NCI-H2107 (cell line): Measurements from ENCODE around the gene TTYH2.
"Not testable (repeated sequence)": the region's sequence is repeated elsewhere in the genome, so short reads cannot be mapped to it uniquely, and the experiment has no call there.

Experiments used
- DNase-seq: peaks from one replicate; lab custom pipeline; 2025; lab: John Stamatoyannopoulos, UW

Gene TTYH2

DNA sequence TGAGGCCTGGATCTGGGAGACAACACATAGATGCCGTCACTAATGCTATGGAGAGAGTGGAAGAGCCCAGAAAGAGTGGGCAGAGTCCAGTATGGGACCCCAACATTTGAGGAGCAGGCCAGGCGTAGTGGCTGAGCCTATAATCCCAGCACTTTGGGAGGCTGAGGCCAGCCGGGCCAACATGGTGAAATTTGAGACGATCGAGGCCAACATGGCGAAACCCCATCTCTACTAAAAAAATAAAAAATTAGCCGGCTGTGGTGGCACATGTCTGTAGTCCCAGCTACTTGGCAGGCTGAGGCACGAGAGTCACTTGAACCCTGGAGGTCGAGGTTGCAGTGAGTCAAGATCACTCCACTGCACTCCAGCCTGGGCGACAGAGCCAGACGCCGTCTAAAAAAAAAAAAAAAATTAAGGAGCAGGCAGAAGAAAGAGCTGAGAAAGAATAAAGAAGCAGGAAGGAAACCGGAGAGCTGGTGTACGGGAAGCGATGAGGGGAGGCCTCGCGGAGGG is 54.7 kb downstream of the TTYH2 start:
- no peak for DNase-seq

DNA sequence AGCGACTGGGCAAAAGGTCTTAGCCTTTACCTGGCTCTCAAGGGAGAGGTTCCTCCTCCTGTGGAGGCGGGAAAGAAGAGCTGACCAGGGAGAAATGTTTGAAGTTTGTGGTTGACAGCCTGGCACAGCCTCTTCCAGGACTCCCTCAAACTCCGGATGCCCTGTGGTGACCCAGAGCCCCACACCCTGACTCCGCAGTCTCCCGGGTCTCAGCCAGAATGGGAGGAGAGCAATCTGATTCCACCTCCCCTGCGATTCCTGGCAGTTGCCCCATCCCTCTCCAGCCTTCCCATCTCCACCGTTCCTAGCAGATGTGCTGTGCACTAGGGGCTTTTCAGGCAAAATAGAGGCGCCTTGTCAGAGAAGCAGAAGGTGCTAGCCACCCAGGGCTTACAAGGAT is 55.2 kb downstream of the TTYH2 start:
- DNase-seq = no peak

DNA sequence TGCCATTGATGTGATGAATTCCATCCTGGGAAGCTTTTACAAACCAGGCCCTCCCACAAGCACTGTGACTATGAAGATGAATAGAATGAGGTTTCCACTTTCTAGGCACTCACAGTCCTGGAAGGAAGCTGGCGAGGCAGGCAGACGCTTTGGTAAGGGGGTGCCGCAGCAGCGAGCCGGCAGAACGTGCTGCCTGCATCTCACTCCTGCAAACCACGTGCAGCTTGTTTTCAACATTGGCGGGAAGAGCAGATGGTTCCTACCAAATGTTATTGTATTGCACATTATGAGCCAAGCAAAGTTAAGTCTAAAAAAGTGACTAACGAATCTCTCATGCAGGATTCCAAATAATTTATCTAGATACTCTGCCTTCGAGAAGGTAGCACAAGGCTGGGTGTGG is 57.0 kb downstream of the TTYH2 start:
- DNase-seq = no peak

DNA sequence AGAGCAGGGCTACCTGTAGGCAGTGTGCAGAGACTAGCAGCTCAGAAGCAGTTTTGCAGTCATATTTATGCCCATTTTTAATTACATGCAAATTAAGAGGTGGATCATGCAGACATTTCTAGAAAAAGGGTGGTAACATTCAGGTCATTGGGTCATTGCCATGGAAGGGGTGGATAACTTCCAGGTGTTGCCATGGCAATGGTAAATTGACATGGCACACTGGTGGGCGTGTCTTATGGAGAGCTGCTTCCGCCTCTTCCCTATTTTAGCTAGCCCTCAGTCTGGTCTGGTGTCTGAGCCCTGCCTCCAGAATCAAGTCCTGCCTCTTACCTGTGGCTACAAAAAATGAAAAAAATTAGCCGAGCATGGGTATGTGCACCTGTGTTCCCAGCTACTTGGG is 57.9 kb downstream of the TTYH2 start:
- no peak for DNase-seq

DNA sequence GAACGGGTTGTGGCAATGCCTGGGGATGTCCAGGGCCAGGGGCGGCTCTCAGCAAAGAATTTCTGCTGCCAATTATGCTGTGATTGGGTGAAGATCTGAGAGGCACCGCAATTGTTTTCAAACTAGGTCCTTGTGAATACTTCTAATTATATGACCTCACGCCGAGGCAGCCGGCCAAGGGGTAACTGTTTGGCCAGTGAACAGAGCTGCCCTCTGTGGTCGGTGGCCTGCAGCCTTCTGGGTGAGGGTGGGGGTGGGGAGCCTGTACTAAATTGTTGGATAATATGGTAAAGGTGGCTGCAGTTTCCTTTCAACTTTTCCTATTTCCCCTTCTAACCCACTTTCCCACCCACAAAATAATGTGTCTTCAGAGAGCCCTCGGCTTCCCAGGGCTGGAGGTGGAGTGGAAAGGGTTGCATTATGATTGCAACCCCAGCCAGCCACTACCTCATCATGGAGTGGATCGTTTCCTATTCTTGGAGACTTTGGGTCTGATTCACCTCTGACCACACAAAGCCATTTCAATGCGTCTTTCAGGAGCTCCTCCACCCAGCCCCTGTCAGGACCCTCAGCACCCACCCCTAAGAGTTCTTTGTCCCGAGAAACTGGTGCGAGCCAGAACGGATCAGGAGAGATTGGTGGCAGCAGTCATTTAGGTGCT is 58.7 kb downstream of the TTYH2 start:
- no peak for DNase-seq

DNA sequence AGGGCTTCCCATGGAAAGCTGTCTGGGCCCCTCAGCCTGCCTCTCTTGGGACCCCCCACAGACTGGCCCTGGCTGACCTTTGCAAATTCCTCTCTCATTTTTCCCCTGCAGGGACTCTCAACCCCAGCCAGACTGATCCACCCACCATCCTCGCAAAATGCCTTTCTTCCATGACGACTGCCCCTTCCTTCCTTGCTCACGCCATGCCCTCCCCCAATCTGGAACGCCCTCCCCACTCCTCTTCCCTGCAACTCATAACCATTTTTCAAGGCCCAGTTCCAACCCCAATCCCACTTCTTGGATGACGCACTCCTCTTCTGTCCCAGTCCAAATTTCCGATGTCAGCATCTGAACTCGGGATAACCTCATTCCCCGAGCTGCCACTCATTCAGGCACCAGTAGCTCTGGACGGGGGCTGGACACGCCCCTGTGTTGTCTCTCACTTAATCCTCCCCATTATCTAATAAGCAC is 59.4 kb downstream of the TTYH2 start:
- no peak for DNase-seq

DNA sequence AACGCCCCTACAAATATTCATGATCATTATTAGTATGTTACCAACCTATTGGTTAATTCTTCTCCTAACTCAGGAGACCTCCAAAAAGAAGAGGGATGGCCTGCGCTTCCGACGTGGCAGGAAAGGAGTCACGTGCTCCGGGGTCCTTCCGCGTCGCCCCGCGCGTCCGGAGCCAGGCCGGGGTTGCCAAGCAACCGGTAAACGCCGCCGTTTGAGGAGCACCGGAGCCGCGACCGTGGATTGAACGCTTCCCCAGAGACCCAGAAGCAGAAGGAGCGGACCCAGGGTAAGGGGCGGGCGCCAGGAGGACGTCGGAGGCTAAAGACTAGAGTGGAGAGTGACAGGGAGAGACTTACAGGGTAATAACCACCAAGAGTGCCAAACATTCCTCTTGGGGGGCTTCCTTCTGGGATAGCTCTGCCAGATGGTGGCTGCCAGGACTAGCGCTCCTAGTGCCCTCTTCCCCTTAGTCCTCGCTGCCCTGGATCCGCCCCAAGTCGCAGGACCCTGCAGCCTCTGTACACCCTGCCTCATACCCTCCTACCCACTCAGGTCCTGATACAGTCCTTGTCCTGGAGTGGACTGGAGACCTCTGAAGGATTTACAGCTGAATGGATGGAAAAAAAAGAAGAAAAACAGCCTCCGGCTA is 60.8 kb downstream of the TTYH2 start, which contains the start of gene DNAI2:
TSS of gene DNAI2 (plus strand) at position 175 of the 649 bp plus-strand sequence. CDS start 7,584 bp downstream, outside the sequence.
- DNase-seq = peak; percentile 31

DNA sequence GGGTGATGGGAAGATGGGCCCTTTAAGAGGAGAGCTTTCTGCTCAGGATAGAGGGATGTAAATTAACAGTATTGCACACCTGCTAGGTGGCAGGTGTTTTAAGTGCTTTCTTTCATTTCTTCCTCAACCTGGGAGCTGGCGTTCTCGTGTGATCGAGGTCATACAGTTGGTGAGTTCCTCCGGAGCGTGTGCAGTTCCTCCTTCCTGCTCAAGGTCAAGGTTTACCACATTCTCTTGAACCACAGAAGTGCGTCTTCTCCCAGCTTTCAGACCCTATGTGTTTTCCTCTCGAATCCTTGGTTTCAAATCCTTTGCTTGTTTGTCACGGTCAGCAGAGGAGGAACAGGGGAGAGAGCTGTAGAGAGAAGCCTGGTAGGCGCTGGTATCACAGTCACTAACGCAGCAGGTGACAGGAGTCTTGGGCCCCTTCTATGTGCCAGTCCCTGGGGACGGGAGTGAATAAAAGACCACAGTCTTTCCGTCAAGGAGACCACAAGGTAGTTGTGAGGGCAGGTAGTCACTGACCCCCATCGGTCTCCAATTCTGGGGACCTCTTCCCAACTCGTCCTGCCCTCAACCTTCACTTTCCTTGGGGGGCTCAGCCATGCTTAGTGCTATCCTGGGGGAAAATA is 61.5 kb downstream of the TTYH2 start:
- no peak for DNase-seq

DNA sequence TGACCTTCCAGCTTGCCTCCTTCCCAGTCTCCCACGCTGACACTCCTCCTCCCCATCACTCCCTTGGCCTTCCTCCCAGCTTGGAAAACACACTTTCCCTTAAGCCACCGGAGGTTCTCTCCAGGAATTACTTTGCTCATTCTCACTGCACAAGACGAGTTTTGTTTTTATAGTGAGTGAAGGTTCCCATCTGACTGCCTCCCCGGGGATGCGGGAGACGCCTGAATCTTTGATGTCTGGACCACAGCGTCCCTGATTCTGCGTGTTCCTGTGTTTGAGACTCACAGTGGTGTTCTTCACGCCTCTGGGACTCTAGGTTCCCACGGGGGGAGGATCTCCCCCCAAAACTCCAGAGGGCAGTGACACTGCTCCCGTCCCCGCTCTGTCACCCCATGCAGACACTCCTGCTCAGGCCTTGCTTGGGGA is 62.7 kb downstream of the TTYH2 start:
- no peak for DNase-seq

DNA sequence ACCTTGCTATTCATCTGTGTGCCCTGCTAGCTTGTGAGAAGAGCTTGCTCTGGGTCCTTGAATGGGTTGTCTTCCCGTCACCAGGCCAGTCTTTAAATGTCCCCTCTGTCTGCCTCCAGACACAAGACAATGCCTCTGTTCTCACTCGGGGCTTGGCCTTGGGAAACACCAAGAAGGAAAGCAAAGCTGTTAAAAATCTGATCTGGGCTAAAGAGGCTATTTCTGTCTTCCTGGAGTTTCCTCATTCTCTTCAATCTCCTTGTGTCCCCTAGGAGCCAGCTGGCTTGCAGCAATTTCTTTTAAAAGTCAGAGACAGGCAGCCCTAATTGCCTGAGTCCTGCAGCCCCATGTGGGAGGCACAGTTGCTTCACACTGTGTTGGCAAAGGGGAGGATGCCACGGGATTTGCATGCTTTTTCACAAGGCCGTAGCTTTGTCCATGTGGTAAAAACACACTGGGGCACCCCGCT is 63.2 kb downstream of the TTYH2 start:
- no peak for DNase-seq

DNA sequence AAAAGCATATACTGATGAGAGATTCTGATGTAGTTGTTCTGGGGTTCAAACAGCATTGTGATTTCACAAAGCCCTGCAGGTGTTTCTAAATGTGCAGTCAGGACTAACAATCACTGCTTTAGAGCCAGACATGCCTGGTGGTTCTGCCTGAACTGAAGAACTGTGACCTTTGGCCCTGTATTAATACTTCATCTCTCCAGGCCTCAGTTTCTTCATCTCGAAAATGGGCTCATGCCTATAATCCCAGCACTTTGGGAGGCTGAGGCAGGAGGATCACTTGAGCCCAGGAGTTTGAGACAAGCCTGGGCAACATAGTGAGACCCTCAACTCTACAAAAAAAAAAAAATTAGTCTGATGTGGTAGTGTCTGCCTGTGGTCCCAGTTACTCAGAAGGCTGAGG is 64.6 kb downstream of the TTYH2 start:
- DNase-seq = no peak

DNA sequence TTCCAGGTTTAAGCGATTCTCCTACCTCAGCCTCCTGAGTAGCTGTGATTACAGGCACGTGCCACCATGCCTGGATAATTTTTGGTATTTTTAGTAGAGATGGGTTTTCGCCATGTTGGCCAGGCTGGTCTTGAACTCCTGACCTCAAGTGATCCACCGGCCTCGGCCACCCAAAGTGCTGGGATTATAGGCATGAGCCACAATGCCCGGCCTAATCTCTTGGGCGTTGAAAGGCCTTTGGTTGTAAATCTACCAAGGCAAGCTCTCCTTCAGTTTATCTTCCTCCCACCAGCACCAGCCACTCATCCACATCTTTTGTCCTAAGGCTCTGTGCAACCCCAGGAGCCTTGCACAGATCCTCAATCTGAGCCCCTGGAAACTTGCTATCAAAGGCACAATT is 66.2 kb downstream of the TTYH2 start:
- not testable (repeated sequence) for DNase-seq

DNA sequence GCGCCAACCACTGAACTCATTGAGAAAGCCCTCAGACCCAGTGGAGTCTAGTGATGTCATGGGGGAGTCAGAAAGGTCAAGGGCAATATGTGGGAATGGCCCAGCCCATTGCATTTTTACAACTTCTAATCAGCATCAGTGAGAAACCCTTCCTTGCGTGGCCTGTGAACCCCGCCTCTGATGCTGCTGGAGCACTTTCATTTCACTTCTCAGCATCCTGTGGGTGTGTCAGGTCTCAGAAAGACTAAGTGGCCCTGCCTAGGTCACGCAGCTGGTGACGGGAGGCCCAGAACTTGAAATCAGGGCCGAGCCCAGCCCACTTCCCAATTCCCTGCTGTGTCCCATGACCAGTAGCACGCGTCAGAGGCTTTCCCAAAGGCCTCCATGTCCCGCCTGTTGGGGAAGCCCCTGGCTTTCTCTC is 66.7 kb downstream of the TTYH2 start:
- DNase-seq = no peak

DNA sequence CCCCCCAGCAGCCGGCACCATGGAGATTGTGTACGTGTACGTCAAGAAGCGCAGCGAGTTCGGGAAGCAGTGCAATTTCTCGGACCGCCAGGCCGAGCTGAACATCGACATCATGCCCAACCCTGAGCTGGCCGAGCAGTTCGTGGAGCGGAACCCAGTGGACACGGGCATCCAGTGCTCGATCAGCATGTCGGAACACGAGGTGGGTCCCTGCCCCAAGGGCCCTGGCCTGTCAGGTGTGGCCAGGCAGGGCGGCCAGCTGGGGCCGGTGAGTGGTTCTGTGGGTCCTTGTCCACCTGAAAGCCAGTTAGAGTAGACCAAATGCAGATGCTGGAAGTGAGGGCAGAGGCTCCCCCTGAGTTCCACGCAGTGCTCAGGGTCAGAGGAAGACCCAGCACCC is 68.4 kb downstream of the TTYH2 start:
- DNase-seq = no peak

DNA sequence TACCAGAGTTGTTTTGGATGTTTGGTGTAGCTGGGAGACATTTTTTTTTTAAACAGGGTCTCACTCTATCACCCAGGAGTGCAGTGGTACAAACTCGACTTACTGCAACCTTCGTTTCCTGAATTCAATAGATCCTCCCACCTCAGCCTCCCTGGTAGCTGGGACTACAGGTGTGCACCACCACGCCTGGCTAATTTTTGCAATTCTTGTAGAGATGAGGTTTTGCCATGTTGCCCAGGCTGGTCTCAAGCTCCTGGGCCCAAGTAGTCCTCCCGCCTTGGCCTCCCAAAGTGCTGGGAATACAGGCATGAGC is 68.9 kb downstream of the TTYH2 start:
- not testable (repeated sequence) for DNase-seq

DNA sequence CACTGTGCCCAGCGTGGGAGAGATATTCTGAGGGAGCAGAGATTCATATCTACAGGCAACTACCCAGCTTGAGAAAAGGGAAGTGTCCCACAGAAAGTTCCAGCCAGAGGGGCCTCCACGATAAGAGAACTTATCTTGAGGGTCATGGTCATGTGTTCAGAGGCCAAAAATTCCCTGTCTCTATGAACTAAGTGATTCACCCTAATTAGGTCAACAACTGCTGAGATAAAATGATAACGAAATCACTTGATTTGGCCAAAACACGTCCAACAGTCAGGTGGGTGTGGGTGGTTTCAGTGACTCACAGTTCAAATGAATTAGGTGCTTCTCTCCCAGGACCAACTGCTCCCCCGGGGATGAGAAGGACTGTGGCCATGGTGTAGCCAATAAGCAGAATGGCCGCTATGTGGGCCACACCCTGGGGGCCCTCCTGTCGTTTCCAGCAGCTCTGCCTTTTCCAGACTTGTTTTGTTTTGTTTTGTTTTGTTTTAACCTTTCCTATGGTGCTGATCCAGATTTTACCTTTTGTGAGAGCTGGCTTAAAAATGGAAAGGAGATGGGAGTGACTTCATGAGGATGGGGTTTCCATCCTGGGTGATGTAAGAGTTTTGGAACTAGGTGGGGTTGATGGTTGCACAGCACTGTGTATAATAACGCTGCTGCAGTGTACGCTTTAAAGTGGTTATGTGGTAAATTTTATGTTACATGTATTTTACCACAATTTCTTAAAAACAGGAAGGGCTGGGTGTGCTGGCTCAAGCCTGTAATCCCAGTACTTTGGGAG is 69.4 kb downstream of the TTYH2 start:
- DNase-seq = no peak

DNA sequence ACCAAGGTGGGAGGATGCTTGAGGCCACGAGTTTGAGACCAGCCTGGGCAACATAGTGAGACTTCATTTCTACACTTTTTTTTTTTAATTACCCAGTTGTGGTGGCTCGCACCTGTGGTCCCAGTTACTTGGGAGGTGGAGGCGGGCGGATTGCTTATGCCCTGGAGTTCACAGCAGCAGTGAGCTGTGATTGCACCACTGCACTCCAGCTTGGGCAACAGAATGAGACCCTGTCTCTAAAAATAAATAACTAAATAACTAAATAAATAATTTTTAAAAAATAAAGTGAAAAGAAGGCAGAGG is 70.0 kb downstream of the TTYH2 start:
- DNase-seq = no peak

DNA sequence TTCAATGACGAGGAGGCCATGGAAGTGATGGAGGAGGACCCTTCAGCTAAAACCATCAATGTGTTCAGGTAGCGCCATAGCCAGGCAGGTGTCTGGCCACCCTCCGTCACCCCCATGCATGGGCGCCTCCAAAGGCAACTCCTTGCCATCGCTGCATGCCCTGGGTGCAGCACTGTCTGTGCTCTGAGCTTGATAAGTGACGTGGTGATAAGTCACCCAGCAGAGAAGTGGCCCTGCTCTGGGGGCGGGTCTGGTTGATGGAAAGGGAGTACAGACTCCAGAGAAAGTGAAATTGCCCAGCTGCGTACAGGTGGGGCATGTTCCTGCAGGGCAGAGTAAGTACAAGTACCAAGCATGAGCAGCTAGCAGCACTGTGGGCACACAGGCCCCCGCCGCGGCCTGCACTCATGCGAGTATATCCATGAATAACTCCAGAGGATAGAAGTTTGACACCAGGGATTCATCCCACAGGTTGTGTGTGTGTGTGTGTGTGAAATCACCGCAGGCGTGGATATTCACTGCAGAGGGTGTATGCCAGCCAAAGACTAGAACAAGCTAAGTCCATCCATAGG is 73.7 kb downstream of the TTYH2 start:
- DNase-seq = no peak

DNA sequence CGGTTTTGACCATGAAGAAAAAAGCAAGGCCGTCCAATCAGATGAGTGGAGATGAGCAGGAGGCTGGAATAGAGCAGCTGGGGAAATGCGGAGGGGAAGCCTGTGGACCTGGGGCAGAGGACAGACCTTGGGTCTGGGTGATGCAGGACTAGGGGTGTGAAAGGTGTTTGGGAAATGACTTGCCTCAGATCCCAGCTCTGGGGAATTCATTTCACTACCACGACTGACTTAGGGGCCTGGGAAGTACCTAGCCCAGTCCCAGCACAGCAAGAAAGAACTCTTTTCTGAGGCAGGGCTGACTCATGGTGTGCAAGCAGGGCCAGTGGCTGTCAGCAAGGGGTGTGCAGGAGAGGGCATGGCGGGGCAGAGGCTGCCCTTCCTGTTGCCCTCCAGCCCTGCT is 75.4 kb downstream of the TTYH2 start:
- DNase-seq = no peak

DNA sequence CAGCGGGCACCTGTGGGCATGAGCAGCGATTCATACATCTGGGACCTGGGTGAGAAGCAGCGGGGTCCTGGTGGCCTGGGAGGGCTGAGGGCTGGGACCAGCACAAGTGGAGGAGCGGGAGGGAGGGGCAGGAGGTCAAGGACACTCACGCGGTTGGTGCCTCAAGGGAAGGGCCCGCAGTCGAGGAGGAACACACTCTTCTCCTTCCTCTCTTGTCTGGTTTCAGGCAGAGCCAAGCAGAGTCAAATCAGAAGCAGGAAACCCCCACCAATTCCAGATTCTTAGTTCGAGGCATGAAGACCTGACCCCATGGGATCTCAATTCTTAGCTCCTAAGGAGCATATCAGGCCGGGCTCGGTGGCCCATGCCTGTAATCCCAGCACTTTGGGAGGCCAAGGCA is 76.3 kb downstream of the TTYH2 start:
- DNase-seq = no peak

DNA sequence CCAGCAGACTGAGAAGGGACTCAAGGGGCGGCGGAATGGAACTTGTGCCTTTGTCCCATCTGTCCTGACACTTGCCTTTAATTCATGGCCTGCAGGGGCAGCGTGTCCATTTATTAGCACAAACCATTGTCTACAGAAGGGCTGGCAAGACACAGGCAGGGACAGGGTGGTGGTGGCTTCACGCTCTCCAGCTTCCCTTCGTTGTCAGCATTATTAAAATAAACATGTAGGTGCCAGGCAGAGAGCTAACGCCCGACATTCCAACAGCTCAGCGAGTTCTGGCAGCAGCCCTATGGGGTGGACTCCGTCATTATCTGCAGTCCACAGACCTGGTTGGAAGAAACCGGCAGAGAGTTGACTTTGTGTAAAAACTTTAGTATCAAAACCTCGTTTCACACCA is 77.0 kb downstream of the TTYH2 start:
- no peak for DNase-seq

DNA sequence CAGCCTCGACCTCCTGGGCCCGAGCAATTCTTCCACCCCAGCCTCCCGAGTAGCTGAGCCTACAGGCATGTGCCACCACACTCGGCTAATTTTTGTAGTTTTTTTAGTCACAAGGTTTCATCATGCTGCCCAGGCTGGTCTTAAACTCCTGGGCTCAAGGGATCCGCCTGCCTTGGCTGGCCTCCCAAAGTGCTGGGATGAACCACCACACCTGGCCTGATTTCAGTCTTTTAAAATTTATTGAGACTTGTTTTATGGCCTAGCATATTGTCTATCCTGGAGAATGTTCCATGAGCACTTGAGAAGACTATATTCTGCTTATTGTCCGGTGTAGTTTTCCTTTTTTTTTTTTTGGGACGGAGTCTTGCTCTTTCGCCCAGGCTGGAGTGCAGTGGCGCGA is 79.1 kb downstream of the TTYH2 start:
- no peak for DNase-seq
